Breast epithelium (tissue), 4 donors: Measurements from ENCODE around the gene AAMP. TPM values are rescaled to one million over a fixed set of nuclear protein-coding genes. Genes with fewer than 3 reads are reported as not detected.
A peak's percentile ranks its signal among the peaks of the same experiment; 100 is the strongest.

Experiments
- DNase-seq, 2 donors: peaks; one replicate each; pipeline ENCODE4 v3.0.0-alpha.2; 2019; ENCODE audit warnings: low spot score in 2 of 2
- H3K27ac ChIP-seq, 2 donors: fragments of 200-600 bp; sonication (generic) in 1 of 2; one replicate each; pipeline ENCODE4 v1.5.1; 2016 to 2019; ENCODE audit warnings: mild to moderate bottlenecking in 1 of 2
- H3K27me3 ChIP-seq, 2 donors: fragments of 200-600 bp; sonication (generic) in 1 of 2; one replicate each; pipeline versions ENCODE4 v1.5.1 to v1.6.0; 2017 to 2019; ENCODE audit warnings: control low read depth in 1 of 2, mild to moderate bottlenecking in 1 of 2
- H3K36me3 ChIP-seq: fragments of 200-600 bp; one replicate; pipeline ENCODE4 v1.5.1; 2019
- H3K4me1 ChIP-seq, 2 donors: fragments of 200-600 bp; sonication (generic); one replicate each; pipeline ENCODE4 v1.5.1; 2016 to 2019; ENCODE audit warnings: control low read depth in 1 of 2
- H3K4me3 ChIP-seq, 3 donors: fragments of 200-600 bp; sonication (generic); 1 replicate in 2 of 3; 2 replicates in 1 of 3; pipeline ENCODE4 v1.5.1; 2016 to 2019; ENCODE audit warnings: mild to moderate bottlenecking in 3 of 3, moderate library complexity in 2 of 3
- H3K9me3 ChIP-seq, 2 donors: fragments of 200-600 bp; sonication (generic) in 1 of 2; one replicate each; pipeline ENCODE4 v1.5.1; 2016 to 2019; ENCODE audit warnings: control low read depth in 1 of 2
- CTCF ChIP-seq, 3 donors: fragments of 450-650 bp; IDR thresholded peaks; one replicate each; pipeline ENCODE4 v1.5.1; 2016 to 2017; ENCODE audit warnings: antibody characterized with exemption in 3 of 3, mild to moderate bottlenecking in 3 of 3, moderate library complexity in 3 of 3
- POLR2A ChIP-seq: fragments of 450-650 bp; IDR thresholded peaks from one replicate; pipeline ENCODE4 v1.6.1; 2016; ENCODE audit warnings: antibody characterized with exemption, mild to moderate bottlenecking, moderate library complexity
- POLR2AphosphoS5 ChIP-seq, 3 donors: sonication (generic); formaldehyde crosslinking; IDR thresholded peaks; one replicate each; pipeline ENCODE4 v1.6.1; 2017; ENCODE audit warnings: antibody characterized with exemption in 3 of 3
- intact Hi-C: fragments of 100-400 bp; cut with DNase I; formaldehyde crosslinking; loops from one replicate; pipeline ENCODE4 v1.15.1; 2023; ENCODE audit warnings: low total_unique reads
- total RNA-seq, 3 donors: library from RNA; depleted of rRNA; stranded (reverse); fragments of >200 nt; gene quantifications; one replicate each; pipeline ENCODE4 v1.1.0, GENCODE V29; 2016

AAMP gene
- total RNA-seq, 3 donors from 2014 or later: 150 to 164 (median 151) TPM

DNA sequence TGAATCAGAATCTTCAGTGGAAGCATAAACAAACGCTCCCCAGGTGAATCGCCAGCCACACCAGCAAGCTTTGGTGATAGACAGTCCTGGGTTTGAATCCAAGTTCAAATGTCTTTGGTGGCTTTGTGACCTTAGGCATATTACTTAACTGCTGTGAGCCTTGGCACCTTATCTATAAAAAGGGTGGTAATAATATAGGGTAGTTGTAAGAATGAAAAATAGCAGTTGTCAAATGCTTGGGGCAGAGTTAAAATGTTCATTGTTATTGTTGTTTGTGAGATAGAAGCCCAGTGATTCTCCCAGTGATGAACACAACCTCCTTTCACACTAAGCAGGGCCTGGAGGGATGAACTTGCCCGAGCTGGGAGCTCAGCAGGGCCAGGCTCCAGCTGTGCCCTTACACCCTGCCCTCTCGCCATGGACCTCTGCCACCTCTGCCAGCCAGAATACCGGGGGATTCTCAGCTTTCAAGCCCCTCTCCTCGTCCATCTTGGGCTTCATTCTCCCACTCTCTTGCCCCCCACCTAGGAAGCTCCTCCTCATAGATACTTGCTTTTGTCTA lies 28.5 kb upstream of the AAMP start:
- intact Hi-C loops: no loop called here
- Histone ChIP-seq H3K4me3 (peak overlapping the region in 1 of 3 donors; percentile 4), H3K4me1 (peaks cover 0 to 10% of the 10 kb centered on the region in 2 donors), H3K27me3 (no peaks in the 10 kb centered on the region), H3K27ac (peak overlapping the region; percentile 88 to 92), H3K36me3 (no peaks in the 10 kb centered on the region), H3K9me3 (no peaks in the 10 kb centered on the region)
- no peak for DNase-seq
- TF ChIP-seq POLR2A (no peak), POLR2AphosphoS5 (IDR thresholded peaks at IDR 0.05) (no peak), CTCF (IDR thresholded peaks at IDR 0.05) (no peak)

DNA sequence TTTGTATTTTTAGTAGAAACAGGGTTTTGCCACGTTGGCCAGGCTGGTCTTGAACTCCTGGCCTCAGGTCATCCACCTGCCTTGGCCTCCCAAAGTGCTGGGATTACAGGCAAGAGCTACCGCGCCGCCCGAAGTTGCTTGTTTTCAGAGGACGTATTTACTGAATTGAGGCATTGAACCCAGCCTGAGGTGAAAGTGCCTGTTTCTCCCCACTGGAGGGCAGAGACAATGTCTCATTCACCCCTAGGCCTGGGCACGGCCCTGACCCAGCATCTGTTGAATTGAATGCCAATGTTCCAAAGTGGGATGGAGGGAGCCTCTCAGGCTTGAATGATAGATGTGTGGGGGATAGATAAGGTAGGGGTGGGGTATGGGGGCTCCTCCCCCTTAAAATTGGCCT lies 26.9 kb upstream of the AAMP start:
- intact Hi-C loops: no loop called here
- Histone ChIP-seq H3K27ac (peak overlapping the region; percentile 58 to 92), H3K4me3 (no peak overlapping the region), H3K4me1 (peaks cover 0 to 10% of the 10 kb centered on the region in 2 donors), H3K36me3 (no peaks in the 10 kb centered on the region), H3K27me3 (no peaks in the 10 kb centered on the region), H3K9me3 (no peaks in the 10 kb centered on the region)
- no peak for DNase-seq
- TF ChIP-seq POLR2AphosphoS5 (IDR thresholded peaks at IDR 0.05) (no peak), CTCF (IDR thresholded peaks at IDR 0.05) (no peak), POLR2A (no peak)

GRCh38 chr2:218296200-218296599 lies 26.3 kb upstream of the AAMP start:
- Histone ChIP-seq H3K36me3 (no peaks in the 10 kb centered on the region), H3K9me3 (no peaks in the 10 kb centered on the region), H3K4me1 (peaks cover 0 to 12% of the 10 kb centered on the region in 2 donors), H3K27me3 (no peaks in the 10 kb centered on the region), H3K27ac (peak overlapping the region in 1 of 2 donors; percentile 58), H3K4me3 (no peak overlapping the region)
- DNase-seq: no peak
- intact Hi-C loops: no loop called here
- TF ChIP-seq POLR2A (no peak), CTCF (IDR thresholded peaks at IDR 0.05) (no peak), POLR2AphosphoS5 (IDR thresholded peaks at IDR 0.05) (no peak)

DNA sequence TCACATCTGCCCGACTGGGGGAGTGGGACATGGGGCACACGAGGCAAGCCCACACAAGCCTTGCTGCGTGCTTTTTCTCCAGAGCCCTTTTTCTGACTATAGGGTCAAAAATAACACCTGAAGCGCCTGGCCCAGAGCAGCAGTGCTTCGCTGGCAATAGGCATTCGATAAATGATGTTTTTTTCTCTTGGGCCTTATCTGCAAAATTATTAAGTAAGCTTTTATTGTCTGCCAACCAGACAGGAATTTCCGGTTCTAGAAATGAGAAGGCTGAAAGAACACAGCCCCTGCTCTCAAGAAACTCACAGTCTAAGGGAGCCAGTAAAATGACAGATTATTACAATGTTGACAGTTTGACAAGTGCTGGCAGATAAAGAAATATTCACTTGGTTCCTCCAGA lies 25.1 kb upstream of the AAMP start:
- Histone ChIP-seq H3K9me3 (no peaks in the 10 kb centered on the region), H3K4me1 (peaks cover 0 to 23% of the 10 kb centered on the region in 2 donors), H3K36me3 (no peaks in the 10 kb centered on the region), H3K27ac (peak overlapping the region; percentile 70 to 71), H3K27me3 (no peaks in the 10 kb centered on the region), H3K4me3 (no peak overlapping the region)
- no peak for DNase-seq
- TF ChIP-seq POLR2AphosphoS5 (IDR thresholded peaks at IDR 0.05) (no peak), POLR2A (no peak), CTCF (IDR thresholded peaks at IDR 0.05) (no peak)
- intact Hi-C loops: no loop called here

DNA sequence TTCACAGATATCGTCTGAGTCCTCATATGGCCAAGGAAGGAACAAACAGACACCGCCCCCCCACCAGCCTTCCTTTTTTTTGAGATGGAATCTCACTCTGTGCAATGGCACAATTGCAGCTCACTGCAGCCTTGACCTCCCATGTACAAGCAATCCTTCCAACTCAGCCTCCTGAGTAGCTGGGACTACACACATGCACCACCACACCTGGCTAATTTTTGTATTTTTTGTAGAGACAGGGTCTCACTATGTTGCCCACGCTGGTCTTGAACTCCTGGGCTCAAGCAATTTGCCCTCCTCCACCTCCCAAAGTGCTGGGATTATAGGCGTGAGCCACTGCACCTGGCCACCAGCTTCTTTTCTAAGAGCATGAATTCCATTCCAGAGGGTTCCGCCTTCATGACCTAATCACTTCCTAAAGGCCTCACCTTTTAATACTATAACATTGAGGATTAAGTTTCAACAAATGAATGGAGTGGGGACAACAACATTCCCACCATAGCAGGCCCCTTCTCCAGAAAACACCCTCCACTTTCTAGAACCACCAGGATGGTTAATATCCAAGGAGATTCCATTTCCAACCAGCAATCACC lies 24.6 kb upstream of the AAMP start:
- H3K4me3 ChIP-seq: no peak overlapping the region
- peaks cover 0 to 28% of the 10 kb centered on the region in 2 donors for H3K4me1 ChIP-seq
- peak overlapping the region; percentile 70 to 71 for H3K27ac ChIP-seq
- intact Hi-C loops: no loop called here
- DNase-seq: no peak
- no peaks in the 10 kb centered on the region for H3K9me3 ChIP-seq
- H3K27me3 ChIP-seq: no peaks in the 10 kb centered on the region
- no peaks in the 10 kb centered on the region for H3K36me3 ChIP-seq
- no peak for TF ChIP-seq POLR2AphosphoS5 (IDR thresholded peaks at IDR 0.05)
- TF ChIP-seq CTCF (IDR thresholded peaks at IDR 0.05): no peak
- no peak for TF ChIP-seq POLR2A
